DOHH2 (cell line): Measurements from ENCODE around the gene MARK3.

Source experiments
- EZH2phosphoT487 ChIP-seq: fragments of 200-600 bp; sonication (generic); IDR thresholded peaks from 2 replicates; pipeline ENCODE4 v1.6.1; 2017; ENCODE audit warnings: borderline replicate concordance, mild to moderate bottlenecking, antibody characterized with exemption, low read length, moderate library complexity, mixed read lengths
- TF ChIP-seq, protein P1 (sequence below): fragments of 200-600 bp; sonication (generic); IDR thresholded peaks from one replicate; pipeline ENCODE4 v1.5.1; 2014; ENCODE audit warnings: antibody characterized with exemption, mild to moderate bottlenecking, low read depth, low read length; ENCODE audit not compliant: poor library complexity, severe bottlenecking

DNA sequence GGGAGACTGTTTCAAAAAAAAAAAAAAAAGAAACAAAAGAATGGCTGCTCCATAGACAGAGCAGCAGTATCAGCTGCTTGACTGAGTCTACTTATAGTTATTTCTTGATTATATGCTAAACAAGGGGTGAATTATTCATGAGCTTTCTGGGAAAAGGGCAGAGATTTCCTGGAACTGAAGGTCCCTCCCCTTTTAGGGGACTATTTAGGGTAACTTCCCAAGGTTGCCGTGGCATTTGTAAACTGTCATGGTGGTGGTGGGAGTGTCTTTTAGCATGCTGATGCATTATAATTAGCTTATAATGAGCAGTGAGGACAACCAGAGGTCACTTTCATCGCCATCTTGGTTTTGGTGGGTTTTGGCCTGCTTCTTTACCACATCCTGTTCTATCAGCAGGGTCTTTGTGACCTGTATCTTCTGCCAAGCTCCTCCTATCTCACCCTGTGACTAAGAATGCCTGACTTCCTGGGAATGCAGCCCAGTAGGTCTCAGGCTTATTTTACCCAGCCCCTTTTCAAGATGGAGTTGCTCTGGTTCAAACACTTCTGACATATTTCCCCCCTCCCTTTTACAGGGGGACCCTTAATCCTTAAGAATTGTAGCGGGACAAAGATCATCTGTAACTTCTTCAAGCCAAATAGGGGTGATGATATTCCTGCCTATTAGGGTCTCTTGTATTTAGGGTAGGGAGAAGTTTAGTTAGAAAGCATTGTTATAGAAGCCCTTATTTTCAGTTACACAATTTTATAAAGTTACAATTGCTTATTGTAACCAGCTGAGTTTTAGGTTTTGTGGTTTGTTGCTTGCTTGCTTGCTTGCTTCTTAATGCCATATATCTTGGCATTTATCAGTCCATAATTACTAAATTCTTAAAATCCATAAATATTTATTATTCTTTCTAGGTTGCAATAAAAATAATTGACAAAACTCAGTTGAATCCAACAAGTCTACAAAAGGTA lies 42.5 kb downstream of the MARK3 start:
- TF ChIP-seq, protein P1, sequence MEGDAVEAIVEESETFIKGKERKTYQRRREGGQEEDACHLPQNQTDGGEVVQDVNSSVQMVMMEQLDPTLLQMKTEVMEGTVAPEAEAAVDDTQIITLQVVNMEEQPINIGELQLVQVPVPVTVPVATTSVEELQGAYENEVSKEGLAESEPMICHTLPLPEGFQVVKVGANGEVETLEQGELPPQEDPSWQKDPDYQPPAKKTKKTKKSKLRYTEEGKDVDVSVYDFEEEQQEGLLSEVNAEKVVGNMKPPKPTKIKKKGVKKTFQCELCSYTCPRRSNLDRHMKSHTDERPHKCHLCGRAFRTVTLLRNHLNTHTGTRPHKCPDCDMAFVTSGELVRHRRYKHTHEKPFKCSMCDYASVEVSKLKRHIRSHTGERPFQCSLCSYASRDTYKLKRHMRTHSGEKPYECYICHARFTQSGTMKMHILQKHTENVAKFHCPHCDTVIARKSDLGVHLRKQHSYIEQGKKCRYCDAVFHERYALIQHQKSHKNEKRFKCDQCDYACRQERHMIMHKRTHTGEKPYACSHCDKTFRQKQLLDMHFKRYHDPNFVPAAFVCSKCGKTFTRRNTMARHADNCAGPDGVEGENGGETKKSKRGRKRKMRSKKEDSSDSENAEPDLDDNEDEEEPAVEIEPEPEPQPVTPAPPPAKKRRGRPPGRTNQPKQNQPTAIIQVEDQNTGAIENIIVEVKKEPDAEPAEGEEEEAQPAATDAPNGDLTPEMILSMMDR = no peak
- no peak for TF ChIP-seq EZH2phosphoT487
